Islet of Langerhans (tissue), 1 donor: Measurements from ENCODE around the gene SLC5A2.
"Not testable (repeated sequence)": the region's sequence is repeated elsewhere in the genome, so short reads cannot be mapped to it uniquely, and the experiment has no call there.

ENCODE experiments used
- FAIRE-seq: peaks from one replicate; lab custom pipeline; 2011; peaks lifted over from hg19 to GRCh38; lab: Jason Lieb, UNC

The SLC5A2 gene

GRCh38 chr16:31499928-31500327 is 17.0 kb downstream of the SLC5A2 start:
- no peak for FAIRE-seq

- no peak for FAIRE-seq
Measured at GRCh38 chr16:31501226-31501965, 18.5 kb downstream of the SLC5A2 start.

DNA sequence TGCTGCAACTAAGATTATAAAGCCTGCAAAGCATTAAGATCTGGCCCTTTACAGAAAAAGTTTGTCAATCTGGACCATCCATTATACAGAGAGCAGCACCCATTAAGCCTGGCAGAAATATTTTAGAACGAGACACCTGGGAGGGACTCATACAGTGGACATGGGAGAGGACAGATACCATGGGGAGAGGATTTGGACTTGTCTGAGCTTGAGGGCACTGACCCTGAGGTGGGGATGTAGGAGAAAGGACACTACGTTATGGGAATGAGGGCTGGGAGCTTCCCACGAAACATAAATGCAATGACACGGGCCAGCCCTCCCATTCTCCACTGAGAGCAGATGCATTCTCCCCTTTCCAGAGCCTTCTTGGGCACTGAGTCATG is 19.0 kb downstream of the SLC5A2 start:
- FAIRE-seq = no peak

DNA sequence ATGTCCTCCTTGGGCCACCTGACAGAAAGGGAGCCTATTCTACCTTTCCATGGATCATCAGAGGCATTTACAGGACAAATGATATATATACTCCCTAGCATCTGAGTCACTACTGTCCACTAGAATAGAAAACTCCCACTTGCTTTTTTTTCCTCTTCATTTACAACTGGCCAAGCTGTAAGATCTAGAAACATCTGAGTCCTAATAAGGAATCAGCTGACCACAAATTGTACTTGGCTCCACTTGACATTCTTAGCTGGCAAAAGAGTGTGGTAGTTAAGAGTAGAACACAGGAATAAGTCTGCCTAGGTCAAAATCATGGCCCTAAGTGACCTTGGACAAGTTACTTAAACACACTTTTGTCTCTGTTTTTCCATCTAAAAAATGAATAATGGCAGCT is 20.1 kb downstream of the SLC5A2 start:
- FAIRE-seq = no peak

- FAIRE-seq = not testable (repeated sequence)
Measured at GRCh38 chr16:31503555-31503954, 20.6 kb downstream of the SLC5A2 start.

GRCh38 chr16:31504159-31504558 is 21.2 kb downstream of the SLC5A2 start:
- FAIRE-seq = no peak

DNA sequence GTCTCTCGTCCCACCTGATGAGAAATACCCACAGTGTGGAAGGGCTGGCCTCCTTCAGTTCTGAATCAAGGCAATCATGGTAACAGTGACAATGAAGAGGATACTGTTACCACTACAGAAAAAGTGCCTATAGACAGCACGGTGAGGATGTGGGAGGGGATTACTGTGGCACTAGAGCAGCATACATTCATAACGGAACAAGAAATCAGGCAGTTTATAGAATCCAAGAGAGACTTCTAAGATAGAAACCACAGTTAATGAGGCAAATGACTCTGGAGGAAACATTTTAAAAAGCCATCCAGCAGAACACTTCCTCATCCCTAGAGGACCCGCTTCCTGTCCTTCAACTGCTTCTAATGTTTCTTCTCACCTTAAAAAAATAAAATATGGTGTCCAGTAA is 22.6 kb downstream of the SLC5A2 start:
- no peak for FAIRE-seq

DNA sequence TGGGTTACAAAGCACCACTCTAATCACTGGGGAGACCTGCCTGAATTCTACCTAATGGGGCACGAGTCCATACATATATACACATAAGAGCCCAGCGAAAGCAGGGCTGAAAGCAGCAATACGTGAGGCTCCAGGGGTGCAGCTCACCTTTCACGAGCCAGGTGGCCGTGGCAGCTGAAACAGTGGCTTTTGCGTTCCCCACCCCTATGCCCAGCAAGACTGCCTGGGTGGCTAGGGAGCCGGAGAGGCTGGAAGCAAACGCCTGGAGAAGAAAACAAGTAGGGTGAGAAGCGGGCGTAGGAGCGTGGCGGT is 24.6 kb downstream of the SLC5A2 start:
- no peak for FAIRE-seq

GRCh38 chr16:31507929-31508705 is 25.2 kb downstream of the SLC5A2 start, which contains the start of gene RUSF1:
RUSF1 (minus strand) TSS chr16:31508391; CDS start chr16:31508373, 18 bp downstream.
- FAIRE-seq = no peak

- FAIRE-seq = no peak
Measured at GRCh38 chr16:31508706-31509195, 25.8 kb downstream of the SLC5A2 start.

- FAIRE-seq = no peak
Measured at GRCh38 chr16:31513126-31513525, 30.2 kb downstream of the SLC5A2 start.

DNA sequence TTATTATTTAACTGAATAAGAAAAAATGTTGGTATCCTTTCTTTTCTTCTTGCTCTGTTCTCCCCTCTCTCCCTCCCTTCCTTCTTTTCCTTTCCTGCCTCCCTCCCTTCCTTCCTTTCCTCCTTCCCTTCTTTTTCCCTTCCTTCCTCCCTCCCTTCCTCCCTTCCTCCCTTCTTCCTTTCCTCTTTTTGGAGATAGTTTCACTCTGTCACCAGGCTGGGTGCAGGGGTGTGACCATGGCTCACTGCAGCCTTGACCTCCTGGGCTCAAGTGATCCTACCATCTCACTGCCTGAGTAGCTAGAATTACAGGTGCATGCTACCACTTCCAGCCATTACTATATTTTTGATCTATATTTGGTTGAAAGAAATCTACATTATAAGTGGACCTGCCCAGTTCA is 31.0 kb downstream of the SLC5A2 start:
- no peak for FAIRE-seq

DNA sequence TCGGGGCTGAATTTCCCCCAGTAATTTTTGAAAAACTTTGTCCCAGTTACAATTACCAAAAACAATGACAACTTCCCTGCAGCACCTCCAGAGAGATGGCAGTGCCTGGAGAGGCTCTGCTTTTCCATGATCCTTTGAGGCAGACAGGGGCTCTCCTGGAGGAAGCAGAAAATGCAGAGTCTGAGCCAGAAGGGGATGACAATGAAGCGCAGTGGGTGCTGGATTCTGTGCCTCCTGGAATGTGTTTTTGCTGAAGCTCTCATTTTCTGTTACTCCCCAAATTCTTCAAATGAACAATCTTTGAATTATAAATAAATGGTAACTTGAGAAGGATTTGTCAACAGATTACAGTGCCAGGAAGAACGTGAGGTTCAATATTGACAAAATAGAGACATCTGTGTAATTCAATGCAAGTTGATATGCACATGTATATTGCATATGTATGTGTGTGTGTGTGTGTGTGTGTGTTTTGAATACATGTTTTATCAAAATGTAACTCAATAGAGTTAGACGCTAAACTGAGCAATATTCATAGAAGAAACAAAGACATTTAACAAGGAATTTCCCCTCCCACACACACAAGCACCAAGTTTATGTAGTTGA is 35.0 kb downstream of the SLC5A2 start:
- FAIRE-seq = no peak

DNA sequence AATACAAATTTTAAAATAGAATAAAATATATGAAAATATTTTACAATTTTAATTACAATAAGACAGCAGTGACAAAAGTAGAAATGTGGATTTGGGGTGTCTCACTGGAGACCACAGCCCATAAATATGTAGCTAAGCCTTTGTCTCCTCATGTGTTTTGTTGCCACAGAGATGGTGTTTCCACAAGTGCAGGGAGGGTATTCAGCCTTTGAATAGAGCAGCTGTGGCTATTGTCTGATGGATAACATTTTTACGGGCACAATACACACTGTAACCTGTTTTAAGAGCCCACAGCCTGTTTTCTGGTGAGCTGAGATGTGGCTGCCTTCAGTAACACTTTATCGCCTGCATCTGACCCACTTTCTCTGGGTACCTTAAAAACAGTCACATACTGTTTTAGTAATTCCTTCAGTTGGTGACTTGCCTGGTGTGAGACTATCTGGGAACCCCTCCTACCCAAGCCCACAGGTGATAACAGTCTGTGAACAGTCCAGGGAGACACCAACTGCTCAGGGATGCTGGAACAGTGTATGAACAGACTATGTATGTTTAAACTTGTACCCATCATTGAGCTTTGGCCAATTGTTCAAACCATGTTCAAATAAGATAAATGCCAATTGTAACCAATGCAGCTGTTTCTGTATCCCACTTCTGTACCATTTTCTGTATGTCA is 37.0 kb downstream of the SLC5A2 start:
- FAIRE-seq = no peak

GRCh38 chr16:31521368-31521767 is 38.4 kb downstream of the SLC5A2 start:
- FAIRE-seq = no peak

GRCh38 chr16:31522071-31522470 is 39.1 kb downstream of the SLC5A2 start:
- FAIRE-seq = no peak

- FAIRE-seq = not testable (repeated sequence)
Measured at GRCh38 chr16:31523768-31524167, 40.8 kb downstream of the SLC5A2 start.

GRCh38 chr16:31525113-31525512 is 42.2 kb downstream of the SLC5A2 start:
- FAIRE-seq = no peak

DNA sequence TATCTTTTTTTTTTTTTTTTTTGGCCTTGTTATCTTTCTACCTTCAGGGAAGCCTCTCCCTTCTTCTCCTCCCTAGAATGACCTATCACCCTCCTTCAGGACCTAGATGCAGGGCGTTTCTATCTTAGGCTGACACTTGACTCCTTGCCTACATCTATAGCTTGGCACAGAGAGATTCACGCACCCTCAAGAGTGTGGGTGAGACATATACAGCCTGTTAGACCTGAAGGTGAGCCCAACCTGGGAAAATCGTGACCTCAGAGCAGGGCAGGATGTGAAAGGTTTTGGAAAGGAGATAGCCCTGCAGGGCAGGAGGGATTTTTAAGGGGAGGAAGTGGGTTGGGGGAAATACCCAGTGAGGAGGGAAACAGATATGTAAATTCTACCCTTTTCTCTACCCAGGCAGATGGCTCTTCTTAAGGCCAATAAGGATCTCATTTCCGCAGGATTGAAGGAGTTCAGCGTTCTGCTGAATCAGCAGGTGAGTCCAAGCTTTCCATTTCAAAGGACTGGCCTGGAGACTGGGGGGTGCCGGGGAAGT is 44.9 kb downstream of the SLC5A2 start, which contains the start of gene AHSP:
Gene AHSP, plus strand, starts transcription at position 167 of the 541 bp plus-strand sequence. Its CDS starts 240 bp downstream, at position 407.
- no peak for FAIRE-seq

DNA sequence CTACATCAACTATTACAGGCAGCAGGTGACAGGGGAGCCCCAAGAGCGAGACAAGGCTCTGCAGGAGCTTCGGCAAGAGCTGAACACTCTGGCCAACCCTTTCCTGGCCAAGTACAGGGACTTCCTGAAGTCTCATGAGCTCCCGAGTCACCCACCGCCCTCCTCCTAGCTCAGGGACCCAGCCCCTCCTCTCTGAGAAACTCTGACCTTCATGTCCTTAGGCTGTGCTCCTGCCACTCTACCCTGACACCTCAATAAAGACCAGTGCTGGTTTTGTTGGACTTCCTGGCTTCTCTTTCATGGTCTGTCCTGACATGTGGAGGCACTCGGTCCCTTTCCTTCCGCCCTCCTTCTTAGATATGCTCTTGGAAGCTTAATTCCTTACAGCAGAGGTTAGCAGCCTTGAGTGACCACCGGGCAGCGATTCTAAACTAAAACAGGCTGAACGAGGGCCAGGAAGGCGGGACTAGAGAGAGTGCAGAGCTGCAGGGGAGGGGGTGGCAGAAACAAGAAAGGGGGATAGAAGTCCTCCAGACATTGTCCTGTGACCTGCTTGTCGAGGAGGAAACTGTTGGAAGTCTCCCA is 45.7 kb downstream of the SLC5A2 start:
- FAIRE-seq = no peak

DNA sequence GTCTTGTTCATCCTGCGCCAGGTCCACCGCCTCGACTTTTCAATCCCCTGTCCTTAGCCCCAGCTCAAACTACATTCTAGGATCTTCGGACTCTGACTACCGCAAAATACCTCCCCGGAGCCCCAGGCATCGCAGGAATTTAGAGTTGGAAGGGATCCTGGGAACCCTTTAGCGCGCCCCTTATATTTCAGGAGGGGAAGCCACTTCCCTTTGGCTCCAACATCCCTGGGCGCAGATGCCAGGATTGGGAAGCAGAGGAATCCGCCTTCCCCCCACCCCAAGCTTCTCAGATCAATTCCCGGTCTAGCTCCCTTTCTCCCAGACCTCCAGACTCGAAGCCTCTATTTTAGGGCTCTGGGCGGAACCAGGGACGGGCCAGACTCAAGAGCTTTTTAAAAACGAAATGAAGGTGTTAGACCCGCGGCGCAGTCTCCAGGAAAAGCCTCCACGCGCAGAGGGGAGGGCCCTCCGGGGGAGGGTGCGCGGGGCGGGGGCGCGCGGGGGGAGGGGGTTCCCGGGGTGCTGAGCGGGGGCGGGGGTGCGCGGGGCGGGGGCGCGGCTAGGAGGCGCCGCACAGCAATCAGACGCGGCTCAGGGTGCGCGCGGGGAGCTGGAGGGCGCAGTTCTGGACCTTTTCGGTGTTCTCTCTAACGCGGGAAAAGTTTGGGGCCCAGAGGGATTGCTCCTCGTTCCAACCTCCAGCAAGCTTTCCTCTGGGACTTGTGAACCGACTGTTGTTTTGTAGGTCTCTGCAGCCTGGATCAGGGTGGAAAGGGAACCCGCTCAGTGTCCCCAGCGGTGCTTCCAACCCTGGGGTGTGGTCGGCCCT is 46.4 kb downstream of the SLC5A2 start:
- FAIRE-seq = no peak
